A549 (cell line): ENCODE results near the gene NLRP3. TPM values are rescaled to one million over a fixed set of nuclear protein-coding genes. Genes with fewer than 3 reads are reported as not detected.

Experiments
- ATAC-seq, 2 experiments: fragments of 200-7000 bp in 1 of 2; fragments of >200 bp in 1 of 2; cut with Nextera tagmentation in 1 of 2; cut with Tn5 transposase in 1 of 2; 3 replicates each; pipeline versions ENCODE4 v1.8.0 to v1.9.1; 2018 to 2020; ENCODE audit warnings: mild to moderate bottlenecking in 1 of 2, moderate library complexity in 1 of 2
- CTCF ChIA-PET: fragments of 300-600 bp; sonication (Branson Sonifier 250); formaldehyde crosslinking; extraction: SDS; loops from one replicate; lab custom pipeline; 2021; ENCODE audit warnings: antibody characterized with exemption, inconsistent platforms; lab: Yijun Ruan, JAX
- POLR2A ChIA-PET: fragments of 350-600 bp; formaldehyde crosslinking; extraction: SDS; loops from one replicate; lab custom pipeline; 2021; ENCODE audit warnings: antibody characterized with exemption, inconsistent platforms; lab: Yijun Ruan, JAX
- DNase-seq, 2 experiments: peaks; one replicate each; pipeline versions ENCODE4 v3.0.0 to v3.0.0-alpha.2; 2011 to 2016; ENCODE audit warnings: low read depth in 1 of 2, low spot score in 1 of 2
- FAIRE-seq: peaks from 2 replicates; lab custom pipeline; 2011; peaks lifted over from hg19 to GRCh38; lab: Jason Lieb, UNC
- H3K27ac ChIP-seq, 2 experiments: fragments of >200 bp; sonication (Bioruptor Twin); formaldehyde crosslinking; 3 replicates each; pipeline ENCODE4 v1.5.1; 2016 to 2017
- H3K4me1 ChIP-seq: fragments of >200 bp; sonication (Bioruptor Twin); formaldehyde crosslinking; 3 replicates; pipeline ENCODE4 v1.6.1; 2016
- H3K4me2 ChIP-seq: fragments of >200 bp; sonication (Bioruptor Twin); formaldehyde crosslinking; 3 replicates; pipeline ENCODE4 v1.6.1; 2016
- H3K4me3 ChIP-seq: fragments of >200 bp; sonication (Bioruptor Twin); formaldehyde crosslinking; 3 replicates; pipeline ENCODE4 v1.5.1; 2016
- H3K9me3 ChIP-seq: fragments of >200 bp; sonication (Bioruptor Twin); formaldehyde crosslinking; 3 replicates; pipeline ENCODE4 v1.6.1; 2016
- BHLHE40 ChIP-seq: IDR thresholded peaks from 2 replicates; pipeline ENCODE4 v1.6.1; 2012; ENCODE audit warnings: low read depth, low read length, inconsistent platforms
- EP300 ChIP-seq, 2 experiments: fragments of >200 bp; sonication (Bioruptor Twin); formaldehyde crosslinking; IDR thresholded peaks; 2 replicates in 1 of 2; 3 replicates in 1 of 2; pipeline ENCODE4 v1.6.1; 2016 to 2017
- FOXS1 ChIP-seq: fragments of 250-450 bp; sonication (Bioruptor Pico); IDR thresholded peaks from 2 replicates; pipeline ENCODE4 v1.5.0; 2020; ENCODE audit warnings: mild to moderate bottlenecking, moderate library complexity
- HEYL ChIP-seq: fragments of 250-450 bp; sonication (Bioruptor Pico); IDR thresholded peaks from 2 replicates; pipeline ENCODE4 v1.8.0; 2021; ENCODE audit warnings: mild to moderate bottlenecking, moderate library complexity
- HOXA7 ChIP-seq: fragments of 250-450 bp; sonication (Bioruptor Pico); IDR thresholded peaks from 2 replicates; pipeline ENCODE4 v1.5.0; 2020; ENCODE audit warnings: mild to moderate bottlenecking, moderate library complexity
- JUN ChIP-seq, 2 experiments: fragments of >200 bp; sonication (Bioruptor Twin); formaldehyde crosslinking; IDR thresholded peaks; 2 replicates in 1 of 2; 3 replicates in 1 of 2; pipeline ENCODE4 v1.6.1; 2016 to 2017
- JUNB ChIP-seq: fragments of >200 bp; sonication (Bioruptor Twin); formaldehyde crosslinking; IDR thresholded peaks from 2 replicates; pipeline ENCODE4 v1.6.1; 2016
- KDM1A ChIP-seq: fragments of 200-600 bp; sonication (generic); IDR thresholded peaks from 2 replicates; pipeline ENCODE4 v1.6.1; 2016; ENCODE audit warnings: low read depth, mild to moderate bottlenecking
- MAFK ChIP-seq: fragments of 450-650 bp; IDR thresholded peaks from 2 replicates; pipeline ENCODE4 v1.6.1; 2014; ENCODE audit not compliant: partially characterized antibody
- MAZ ChIP-seq: fragments of 150-350 bp; IDR thresholded peaks from 2 replicates; pipeline ENCODE4 v1.6.1; 2014; ENCODE audit warnings: antibody characterized with exemption, low read depth, low read length, borderline replicate concordance
- MYC ChIP-seq: IDR thresholded peaks from 2 replicates; pipeline ENCODE4 v1.6.1; 2012; ENCODE audit warnings: mild to moderate bottlenecking, inconsistent platforms, low read length, improper control_type of control experiment, borderline replicate concordance
- NFE2L2 ChIP-seq: fragments of 150-350 bp; conservative IDR thresholded peaks from 2 replicates; pipeline ENCODE4 v1.6.1; 2014; ENCODE audit warnings: low read length
- POLR2AphosphoS2 ChIP-seq: conservative IDR thresholded peaks from 2 replicates; pipeline ENCODE4 v1.6.1; 2012; ENCODE audit warnings: low read length, improper control_type of control experiment, inconsistent platforms
- RAD21 ChIP-seq, 2 experiments: fragments of >200 bp in 1 of 2; sonication (Bioruptor Twin) in 1 of 2; formaldehyde crosslinking in 1 of 2; IDR thresholded peaks in 1 of 2; conservative IDR thresholded peaks in 1 of 2; 2 replicates in 1 of 2; 3 replicates in 1 of 2; pipeline ENCODE4 v1.6.1; 2012 to 2018; ENCODE audit warnings: inconsistent platforms in 1 of 2
- RARB ChIP-seq: fragments of 250-450 bp; sonication (Bioruptor Pico); IDR thresholded peaks from 2 replicates; pipeline ENCODE4 v1.8.0; 2021; ENCODE audit warnings: mild to moderate bottlenecking, moderate library complexity
- RCOR1 ChIP-seq: fragments of 150-350 bp; IDR thresholded peaks from 2 replicates; pipeline ENCODE4 v1.6.1; 2014; ENCODE audit warnings: antibody characterized with exemption, low read length, low read depth
- RNF2 ChIP-seq: fragments of 200-600 bp; sonication (generic); IDR thresholded peaks from 2 replicates; pipeline ENCODE4 v1.6.1; 2016; ENCODE audit warnings: low read depth, mild to moderate bottlenecking, antibody characterized with exemption, moderate library complexity, borderline replicate concordance
- SMC3 ChIP-seq: fragments of >200 bp; sonication (Bioruptor Twin); formaldehyde crosslinking; IDR thresholded peaks from 3 replicates; pipeline ENCODE4 v1.6.1; 2018; ENCODE audit warnings: inconsistent platforms
- TFCP2L1 ChIP-seq: fragments of 250-450 bp; sonication (Bioruptor Pico); IDR thresholded peaks from 2 replicates; pipeline ENCODE4 v1.5.0; 2021; ENCODE audit warnings: mild to moderate bottlenecking
- ZNF302 ChIP-seq: fragments of 250-450 bp; sonication (Bioruptor Pico); IDR thresholded peaks from 2 replicates; pipeline ENCODE4 v1.9.0; 2021; ENCODE audit warnings: inconsistent platforms, mild to moderate bottlenecking, moderate library complexity
- WGBS: methylation state at CpG from one replicate; pipeline ENCODE4 v1.1.6; 2017; ENCODE audit errors: missing lambda C conversion rate; 5-methylcytosine and 5-hydroxymethylcytosine counted together
- polyA plus RNA-seq, 4 experiments: library from polyadenylated mRNA; depleted of rRNA in 3 of 4; stranded (reverse); fragments of >200 nt; fragmentation: RNase III in 1 of 4; extraction: RNeasy Plus Mini Kit Qiagen cat#74134 plus additional on column Dnase treatment in 1 of 4; gene quantifications; 2 replicates in 3 of 4; 3 replicates in 1 of 4; pipeline ENCODE4 v1.2.3, GENCODE V29; 2011 to 2017
- TF ChIP-seq, protein P1 (sequence below): fragments of 250-450 bp; sonication (Bioruptor Pico); IDR thresholded peaks from 2 replicates; pipeline ENCODE4 v1.5.0; 2020; ENCODE audit warnings: low read depth, mild to moderate bottlenecking, moderate library complexity
- TF ChIP-seq, protein P2 (sequence below): IDR thresholded peaks from 2 replicates; pipeline ENCODE4 v1.6.1; 2012
- TF ChIP-seq, protein P3 (sequence below): fragments of 150-350 bp; IDR thresholded peaks from 2 replicates; pipeline ENCODE4 v1.6.1; 2014; ENCODE audit warnings: low read depth, mild to moderate bottlenecking, low read length
- TF ChIP-seq, protein P4 (sequence below): IDR thresholded peaks from 2 replicates; pipeline ENCODE4 v1.6.1; 2012

NLRP3 gene
- polyA plus RNA-seq, 2 of the 4 experiments (the other 2 are of a cell fraction): not detected

DNA sequence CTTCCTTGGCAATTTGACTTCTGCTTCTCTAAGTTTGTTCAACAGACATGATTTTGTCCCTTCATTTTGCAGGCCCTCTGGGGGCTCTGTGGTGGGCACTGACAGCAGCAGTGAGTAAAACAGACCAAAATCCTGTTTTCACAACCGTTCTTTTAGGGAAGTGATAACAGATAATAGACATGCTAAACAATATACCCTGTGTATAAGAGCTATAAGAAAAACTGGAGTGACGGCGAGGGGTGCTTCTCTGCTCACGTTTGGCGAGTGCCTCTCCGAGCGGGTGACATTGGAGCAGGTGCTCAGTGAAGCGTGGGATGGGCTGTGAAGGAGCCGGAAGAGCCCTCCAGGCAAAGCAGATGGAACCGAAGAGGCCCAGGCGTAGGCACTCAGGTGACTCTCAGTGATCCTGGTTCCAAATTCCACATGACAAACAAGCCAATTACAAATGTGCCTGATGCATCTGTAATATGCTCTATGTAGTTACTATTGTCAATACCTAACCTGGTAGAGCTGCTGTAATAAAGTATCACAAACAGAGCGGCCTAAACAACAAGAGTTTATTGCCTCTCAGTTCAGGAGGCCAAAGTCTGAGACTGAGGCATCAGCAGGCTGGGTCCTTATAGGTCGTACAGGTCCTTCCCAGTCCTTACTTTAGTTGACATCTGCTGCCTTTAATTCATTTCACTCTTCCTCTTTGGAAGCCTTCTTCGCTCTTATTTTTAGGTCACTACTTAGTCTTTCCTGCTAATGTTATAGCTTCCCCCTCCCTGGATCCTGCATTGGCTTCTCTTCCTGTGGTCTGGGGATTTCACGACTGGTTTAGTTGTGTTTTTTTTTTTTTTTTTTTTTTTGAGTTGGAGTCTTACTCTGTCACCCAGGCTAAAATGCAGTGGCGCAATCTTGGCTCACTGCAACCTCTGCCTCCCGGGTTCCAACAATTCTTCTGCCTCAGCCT, 21.9 kb downstream of the NLRP3 start:
- no peaks in the 10 kb centered on the region for H3K9me3 ChIP-seq
- TF ChIP-seq HEYL (CRISPR knock-in tag) (no peak), EP300 (IDR thresholded peaks at IDR 0.05) (no peak), RAD21 (conservative IDR thresholded peaks at IDR 0.05 in 1 of 2, IDR thresholded peaks at IDR 0.05 in 1 of 2) (no peak), FOXS1 (no peak), RNF2 (no peak), POLR2AphosphoS2 (no peak), ZNF302 (CRISPR knock-in tag) (no peak), KDM1A (no peak)
- TF ChIP-seq, protein P1, sequence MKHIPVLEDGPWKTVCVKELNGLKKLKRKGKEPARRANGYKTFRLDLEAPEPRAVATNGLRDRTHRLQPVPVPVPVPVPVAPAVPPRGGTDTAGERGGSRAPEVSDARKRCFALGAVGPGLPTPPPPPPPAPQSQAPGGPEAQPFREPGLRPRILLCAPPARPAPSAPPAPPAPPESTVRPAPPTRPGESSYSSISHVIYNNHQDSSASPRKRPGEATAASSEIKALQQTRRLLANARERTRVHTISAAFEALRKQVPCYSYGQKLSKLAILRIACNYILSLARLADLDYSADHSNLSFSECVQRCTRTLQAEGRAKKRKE (CRISPR knock-in tag): no peak
- ATAC-seq: no peak
- CTCF ChIA-PET: no interaction called here
- WGBS: 17% methylated on average over 17 of the region's 17 CpGs
- H3K4me1 ChIP-seq: no peaks in the 10 kb centered on the region
- FAIRE-seq: no peak
- POLR2A ChIA-PET: interaction anchor here (0.7 kb wide), 1 partner anchor 1249 kb away, joined by 4 read pairs; no protein-coding TSS in a partner anchor
- DNase-seq: no peak
- H3K4me3 ChIP-seq: no peak overlapping the region
- H3K27ac ChIP-seq: no peak overlapping the region
- no peak overlapping the region for H3K4me2 ChIP-seq

DNA sequence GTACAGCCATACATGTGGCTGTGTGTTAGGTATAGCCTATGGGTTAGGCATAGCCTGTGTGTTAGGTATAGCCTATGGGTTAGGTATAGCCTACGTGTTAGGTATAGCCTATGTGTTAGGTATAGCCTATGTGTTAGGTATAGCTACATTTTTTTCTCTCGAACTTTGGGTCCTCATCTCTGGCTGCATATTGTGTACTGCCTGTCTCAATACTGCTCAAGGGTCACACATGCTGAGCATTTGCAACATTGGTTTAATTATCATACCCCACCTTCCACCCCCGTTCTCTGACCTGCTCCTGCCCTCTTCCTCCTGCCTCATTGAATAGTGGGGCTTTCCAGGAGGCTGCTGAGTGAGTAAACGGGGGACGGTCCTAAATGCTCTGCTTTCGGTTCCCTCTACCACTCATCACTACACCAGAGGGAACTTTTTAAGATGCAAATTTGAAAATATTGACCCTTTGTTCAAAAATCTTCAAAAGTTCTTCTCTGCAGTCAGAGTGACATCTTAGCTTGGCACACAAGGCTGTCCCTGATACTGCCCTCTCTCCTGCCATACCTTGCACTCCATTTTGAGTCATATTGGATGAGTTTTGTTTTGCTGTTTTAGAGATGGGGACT, 24.1 kb downstream of the NLRP3 start:
- H3K4me1 ChIP-seq: no peaks in the 10 kb centered on the region
- WGBS: 24% methylated on average over 6 of the region's 6 CpGs
- no peak overlapping the region for H3K27ac ChIP-seq
- no peak overlapping the region for H3K4me3 ChIP-seq
- FAIRE-seq (no peak), DNase-seq (no peak), ATAC-seq (no peak)
- TF ChIP-seq SMC3: no peak
- no peak for TF ChIP-seq MAFK
- no peak for TF ChIP-seq TFCP2L1 (CRISPR knock-in tag)
- TF ChIP-seq BHLHE40: no peak
- TF ChIP-seq RCOR1: no peak
- TF ChIP-seq HOXA7: no peak
- TF ChIP-seq NFE2L2: no peak
- TF ChIP-seq MAZ: no peak
- TF ChIP-seq, protein P2, sequence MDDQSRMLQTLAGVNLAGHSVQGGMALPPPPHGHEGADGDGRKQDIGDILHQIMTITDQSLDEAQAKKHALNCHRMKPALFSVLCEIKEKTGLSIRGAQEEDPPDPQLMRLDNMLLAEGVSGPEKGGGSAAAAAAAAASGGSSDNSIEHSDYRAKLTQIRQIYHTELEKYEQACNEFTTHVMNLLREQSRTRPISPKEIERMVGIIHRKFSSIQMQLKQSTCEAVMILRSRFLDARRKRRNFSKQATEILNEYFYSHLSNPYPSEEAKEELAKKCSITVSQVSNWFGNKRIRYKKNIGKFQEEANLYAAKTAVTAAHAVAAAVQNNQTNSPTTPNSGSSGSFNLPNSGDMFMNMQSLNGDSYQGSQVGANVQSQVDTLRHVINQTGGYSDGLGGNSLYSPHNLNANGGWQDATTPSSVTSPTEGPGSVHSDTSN: no peak
- TF ChIP-seq JUN (IDR thresholded peaks at IDR 0.05): no peak
- no peak for TF ChIP-seq JUNB
- no peak for TF ChIP-seq MYC
- no peak for TF ChIP-seq RARB (CRISPR knock-in tag)
- TF ChIP-seq, protein P3, sequence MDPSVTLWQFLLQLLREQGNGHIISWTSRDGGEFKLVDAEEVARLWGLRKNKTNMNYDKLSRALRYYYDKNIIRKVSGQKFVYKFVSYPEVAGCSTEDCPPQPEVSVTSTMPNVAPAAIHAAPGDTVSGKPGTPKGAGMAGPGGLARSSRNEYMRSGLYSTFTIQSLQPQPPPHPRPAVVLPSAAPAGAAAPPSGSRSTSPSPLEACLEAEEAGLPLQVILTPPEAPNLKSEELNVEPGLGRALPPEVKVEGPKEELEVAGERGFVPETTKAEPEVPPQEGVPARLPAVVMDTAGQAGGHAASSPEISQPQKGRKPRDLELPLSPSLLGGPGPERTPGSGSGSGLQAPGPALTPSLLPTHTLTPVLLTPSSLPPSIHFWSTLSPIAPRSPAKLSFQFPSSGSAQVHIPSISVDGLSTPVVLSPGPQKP: no peak
- TF ChIP-seq, protein P4, sequence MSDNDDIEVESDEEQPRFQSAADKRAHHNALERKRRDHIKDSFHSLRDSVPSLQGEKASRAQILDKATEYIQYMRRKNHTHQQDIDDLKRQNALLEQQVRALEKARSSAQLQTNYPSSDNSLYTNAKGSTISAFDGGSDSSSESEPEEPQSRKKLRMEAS: no peak
- no peak overlapping the region for H3K4me2 ChIP-seq
- no peaks in the 10 kb centered on the region for H3K9me3 ChIP-seq
- ChIA-PET POLR2A (no interaction called here), CTCF (no interaction called here)
